ENCODE data around the gene MTA1.
A peak's percentile ranks its signal among the peaks of the same experiment; 100 is the strongest.

The MTA1 gene

GRCh38 chr14:105486163-105486973, 66.7 kb downstream of the MTA1 start, which contains the start of gene CRIP1:
CRIP1 (plus strand) TSS chr14:105486886; CDS start chr14:105487260, 374 bp downstream.
- DNase-seq, result peak in 1 of 2 donors; percentile 54
- Histone ChIP-seq H3K4me1 (ENCODE audit: control insufficient read depth in 1 of 2, insufficient read depth in 2 of 2, low read length in 2 of 2) (peaks cover 25 to 41% of the 10 kb centered on the region in 2 experiments), H2AK5ac (ENCODE audit: low read length) (no peak within 1 kb of the TSS), H3K9ac (ENCODE audit: low read length) (no peak within 1 kb of the TSS), H3K27me3 (ENCODE audit: insufficient read depth, low read length) (peaks cover 21% of the 10 kb centered on the region), H3K79me2 (ENCODE audit: control insufficient read depth, insufficient read depth, low read length, poor library complexity) (peaks cover 2% of the 10 kb centered on the region), H3K36me3 (ENCODE audit: control insufficient read depth in 1 of 2, insufficient read depth in 2 of 2, low read length in 2 of 2) (no peaks in the 10 kb centered on the region), H3K14ac (ENCODE audit: low read length) (no peak within 1 kb of the TSS), H3K18ac (ENCODE audit: low read length) (peak within 1 kb of the TSS; percentile 74), H4K8ac (ENCODE audit: low read depth, low read length) (peak within 1 kb of the TSS; percentile 31), H2BK12ac (ENCODE audit: low read length) (no peak within 1 kb of the TSS), H3K4ac (ENCODE audit: low read depth, low read length) (no peak within 1 kb of the TSS), H2BK120ac (ENCODE audit: insufficient read depth, low read length, poor library complexity) (no peak within 1 kb of the TSS), H3K27ac (ENCODE audit: low read depth, low read length) (no peak within 1 kb of the TSS), H2AFZ (ENCODE audit: insufficient read depth, low read length, poor library complexity) (peak within 1 kb of the TSS; percentile 1), H3K79me1 (ENCODE audit: low read length) (peaks cover 18% of the 10 kb centered on the region), H2BK5ac (ENCODE audit: low read depth, low read length, poor library complexity) (no peak within 1 kb of the TSS), H4K91ac (ENCODE audit: low read depth, low read length) (no peak within 1 kb of the TSS), H3K23ac (ENCODE audit: low read length) (no peak within 1 kb of the TSS), H4K12ac (ENCODE audit: low read depth, low read length) (no peak within 1 kb of the TSS), H3K4me2 (ENCODE audit: low read length) (peak within 1 kb of the TSS; percentile 41), H3K9me3 (ENCODE audit: insufficient read depth, low read depth, low read length) (peaks cover 4% of the 10 kb centered on the region), H3K4me3 (ENCODE audit: low read depth, low read length) (no peak within 1 kb of the TSS)
- no CpG with 5 or more reads among the region's 56 CpGs for WGBS (ENCODE audit: extremely low coverage, insufficient coverage, insufficient read length)

GRCh38 chr14:105486974-105487448, 67.4 kb downstream of the MTA1 start:
- Histone ChIP-seq H3K79me1 (ENCODE audit: low read length) (peaks cover 18% of the 10 kb centered on the region), H3K18ac (ENCODE audit: low read length) (peak overlapping the region; percentile 74), H3K36me3 (ENCODE audit: control insufficient read depth in 1 of 2, insufficient read depth in 2 of 2, low read length in 2 of 2) (no peaks in the 10 kb centered on the region)

GRCh38 chr14:105487449-105487985, 67.9 kb downstream of the MTA1 start:
- WGBS (ENCODE audit: extremely low coverage, insufficient coverage, insufficient read length), result no CpG with 5 or more reads among the region's 48 CpGs
- H2BK12ac ChIP-seq (ENCODE audit: low read length), result no peak overlapping the region

More at GRCh38 chr14:105486974-105487448, 67.4 kb downstream of the MTA1 start:
- no peak overlapping the region for H3K14ac ChIP-seq (ENCODE audit: low read length)
- no peak overlapping the region for H2BK12ac ChIP-seq (ENCODE audit: low read length)
- no peak overlapping the region for H2AK5ac ChIP-seq (ENCODE audit: low read length)
- no peak overlapping the region for H2BK120ac ChIP-seq (ENCODE audit: insufficient read depth, low read length, poor library complexity)
- peaks cover 21% of the 10 kb centered on the region for H3K27me3 ChIP-seq (ENCODE audit: insufficient read depth, low read length)
- no CpG with 5 or more reads among the region's 45 CpGs for WGBS (ENCODE audit: extremely low coverage, insufficient coverage, insufficient read length)
- no peak overlapping the region for H2AFZ ChIP-seq (ENCODE audit: insufficient read depth, low read length, poor library complexity)
- no peak overlapping the region for H4K12ac ChIP-seq (ENCODE audit: low read depth, low read length)
- H3K4ac ChIP-seq (ENCODE audit: low read depth, low read length), result no peak overlapping the region
- H2BK5ac ChIP-seq (ENCODE audit: low read depth, low read length, poor library complexity), result no peak overlapping the region
- peaks cover 2% of the 10 kb centered on the region for H3K79me2 ChIP-seq (ENCODE audit: control insufficient read depth, insufficient read depth, low read length, poor library complexity)
- H3K9ac ChIP-seq (ENCODE audit: low read length), result no peak overlapping the region
- peak overlapping the region; percentile 31 for H4K8ac ChIP-seq (ENCODE audit: low read depth, low read length)
- H3K23ac ChIP-seq (ENCODE audit: low read length), result no peak overlapping the region
- peak in 1 of 2 donors; percentile 15 for DNase-seq
- peaks cover 6% of the 10 kb centered on the region for H3K9me3 ChIP-seq (ENCODE audit: insufficient read depth, low read depth, low read length)
- no peak overlapping the region for H4K91ac ChIP-seq (ENCODE audit: low read depth, low read length)
- H3K27ac ChIP-seq (ENCODE audit: low read depth, low read length), result no peak overlapping the region
- H3K4me1 ChIP-seq (ENCODE audit: control insufficient read depth in 1 of 2, insufficient read depth in 2 of 2, low read length in 2 of 2), result peaks cover 27 to 43% of the 10 kb centered on the region in 2 experiments
- no peak overlapping the region for H3K4me3 ChIP-seq (ENCODE audit: low read depth, low read length)
- peak overlapping the region; percentile 41 for H3K4me2 ChIP-seq (ENCODE audit: low read length)

GRCh38 chr14:105487986-105488777, 68.6 kb downstream of the MTA1 start:
- Histone ChIP-seq H3K9ac (ENCODE audit: low read length) (no peak overlapping the region), H4K12ac (ENCODE audit: low read depth, low read length) (no peak overlapping the region), H3K79me2 (ENCODE audit: control insufficient read depth, insufficient read depth, low read length, poor library complexity) (peaks cover 2% of the 10 kb centered on the region), H3K79me1 (ENCODE audit: low read length) (peaks cover 10% of the 10 kb centered on the region), H3K4me2 (ENCODE audit: low read length) (no peak overlapping the region), H4K8ac (ENCODE audit: low read depth, low read length) (no peak overlapping the region), H2BK120ac (ENCODE audit: insufficient read depth, low read length, poor library complexity) (no peak overlapping the region), H3K14ac (ENCODE audit: low read length) (no peak overlapping the region), H2BK5ac (ENCODE audit: low read depth, low read length, poor library complexity) (no peak overlapping the region), H3K27me3 (ENCODE audit: insufficient read depth, low read length) (peaks cover 21% of the 10 kb centered on the region), H2AFZ (ENCODE audit: insufficient read depth, low read length, poor library complexity) (no peak overlapping the region), H3K4me1 (ENCODE audit: control insufficient read depth in 1 of 2, insufficient read depth in 2 of 2, low read length in 2 of 2) (peaks cover 20 to 37% of the 10 kb centered on the region in 2 experiments), H3K18ac (ENCODE audit: low read length) (no peak overlapping the region), H2AK5ac (ENCODE audit: low read length) (peak overlapping the region; percentile 57), H3K4ac (ENCODE audit: low read depth, low read length) (no peak overlapping the region), H3K27ac (ENCODE audit: low read depth, low read length) (no peak overlapping the region), H3K36me3 (ENCODE audit: control insufficient read depth in 1 of 2, insufficient read depth in 2 of 2, low read length in 2 of 2) (peaks cover 3 to 4% of the 10 kb centered on the region in 2 experiments), H3K23ac (ENCODE audit: low read length) (no peak overlapping the region), H3K4me3 (ENCODE audit: low read depth, low read length) (no peak overlapping the region), H4K91ac (ENCODE audit: low read depth, low read length) (no peak overlapping the region), H3K9me3 (ENCODE audit: insufficient read depth, low read depth, low read length) (peaks cover 13% of the 10 kb centered on the region), H2BK12ac (ENCODE audit: low read length) (no peak overlapping the region)
- no CpG with 5 or more reads among the region's 26 CpGs for WGBS (ENCODE audit: extremely low coverage, insufficient coverage, insufficient read length)
- DNase-seq, result no peak

More at GRCh38 chr14:105487449-105487985, 67.9 kb downstream of the MTA1 start:
- Histone ChIP-seq H4K8ac (ENCODE audit: low read depth, low read length) (peak overlapping the region; percentile 31), H2AK5ac (ENCODE audit: low read length) (no peak overlapping the region), H3K9ac (ENCODE audit: low read length) (no peak overlapping the region), H4K91ac (ENCODE audit: low read depth, low read length) (no peak overlapping the region), H3K23ac (ENCODE audit: low read length) (no peak overlapping the region), H3K18ac (ENCODE audit: low read length) (peak overlapping the region; percentile 74), H3K36me3 (ENCODE audit: control insufficient read depth in 1 of 2, insufficient read depth in 2 of 2, low read length in 2 of 2) (peaks cover 1 to 3% of the 10 kb centered on the region in 2 experiments), H2BK120ac (ENCODE audit: insufficient read depth, low read length, poor library complexity) (no peak overlapping the region), H2BK5ac (ENCODE audit: low read depth, low read length, poor library complexity) (no peak overlapping the region), H3K27ac (ENCODE audit: low read depth, low read length) (no peak overlapping the region), H3K4ac (ENCODE audit: low read depth, low read length) (no peak overlapping the region), H2AFZ (ENCODE audit: insufficient read depth, low read length, poor library complexity) (no peak overlapping the region), H3K4me1 (ENCODE audit: control insufficient read depth in 1 of 2, insufficient read depth in 2 of 2, low read length in 2 of 2) (peaks cover 23 to 40% of the 10 kb centered on the region in 2 experiments), H4K12ac (ENCODE audit: low read depth, low read length) (no peak overlapping the region), H3K79me1 (ENCODE audit: low read length) (peaks cover 13% of the 10 kb centered on the region), H3K14ac (ENCODE audit: low read length) (no peak overlapping the region), H3K27me3 (ENCODE audit: insufficient read depth, low read length) (peaks cover 21% of the 10 kb centered on the region), H3K9me3 (ENCODE audit: insufficient read depth, low read depth, low read length) (peaks cover 8% of the 10 kb centered on the region), H3K79me2 (ENCODE audit: control insufficient read depth, insufficient read depth, low read length, poor library complexity) (peaks cover 2% of the 10 kb centered on the region), H3K4me2 (ENCODE audit: low read length) (peak overlapping the region; percentile 41), H3K4me3 (ENCODE audit: low read depth, low read length) (no peak overlapping the region)
- peak in 1 of 2 donors; percentile 45 for DNase-seq

All from trophoblast cell (in vitro differentiated cells and primary cell).